Left lung (tissue), 10 donors: Measurements from ENCODE around the gene CHD2. TPM values are rescaled to one million over a fixed set of nuclear protein-coding genes. Genes with fewer than 3 reads are reported as not detected.
A peak's percentile ranks its signal among the peaks of the same experiment; 100 is the strongest.

ENCODE experiments used
- ATAC-seq: fragments of 200-7000 bp; cut with Tn5 transposase; one replicate; pipeline ENCODE4 v1.9.1; 2020; ENCODE audit warnings: moderate library complexity
- DNase-seq, 4 donors: peaks; one replicate each; pipeline ENCODE4 v3.0.0-alpha.2; 2013 to 2020
- H3K27ac ChIP-seq, 2 donors: fragments of 200-600 bp; sonication (generic) in 1 of 2; one replicate each; pipeline versions ENCODE4 v1.5.0 to v1.8.0; 2020 to 2021
- H3K27me3 ChIP-seq, 2 donors: fragments of 200-600 bp; sonication (generic) in 1 of 2; one replicate each; pipeline versions ENCODE4 v1.5.0 to v1.8.0; 2020 to 2021
- H3K36me3 ChIP-seq, 2 donors: fragments of 200-600 bp; sonication (generic) in 1 of 2; one replicate each; pipeline versions ENCODE4 v1.5.0 to v1.8.0; 2020 to 2021
- H3K4me1 ChIP-seq, 2 donors: fragments of 200-600 bp; one replicate each; pipeline ENCODE4 v1.8.0; 2021
- H3K4me3 ChIP-seq, 2 donors: fragments of 200-600 bp; sonication (generic) in 1 of 2; one replicate each; pipeline versions ENCODE4 v1.5.0 to v1.8.0; 2020 to 2021; ENCODE audit warnings: mild to moderate bottlenecking in 1 of 2
- H3K9me3 ChIP-seq, 2 donors: fragments of 200-600 bp; sonication (generic) in 1 of 2; one replicate each; pipeline versions ENCODE4 v1.5.0 to v1.8.0; 2020 to 2021
- intact Hi-C, 2 donors: fragments of 100-400 bp; cut with DNase I; formaldehyde crosslinking; loops; one replicate each; pipeline versions ENCODE4 v1.11.2 to v1.14.2; 2022
- polyA plus RNA-seq, 6 donors: library from polyadenylated mRNA; unstranded; fragments of 120-200 nt; gene quantifications; one replicate each; pipeline ENCODE4 v1.2.1, GENCODE V29; 2013; ENCODE audit not compliant: insufficient read length in 6 of 6
- total RNA-seq, 2 donors: library from RNA; stranded (reverse); fragmentation: NEBNext Ultra II Directional; extraction: Animal tissue kit (Norgen Biotek cat#: 25700); gene quantifications; one replicate each; pipeline ENCODE4 v1.2.1, GENCODE V29; 2021
- TF ChIP-seq, protein P1 (sequence below), 2 donors: fragments of 200-600 bp; sonication (generic) in 1 of 2; IDR thresholded peaks; one replicate each; pipeline versions ENCODE4 v1.5.0 to v1.8.0; 2021; ENCODE audit warnings: antibody characterized with exemption in 2 of 2
- donor health status: DM: no; HTN: yes; CAD: no.
- donor health status: DM: no; HTN: no; CAD: no.

Gene CHD2
- total and polyA plus RNA-seq, 8 donors = 120 to 152 (median 130) TPM

DNA sequence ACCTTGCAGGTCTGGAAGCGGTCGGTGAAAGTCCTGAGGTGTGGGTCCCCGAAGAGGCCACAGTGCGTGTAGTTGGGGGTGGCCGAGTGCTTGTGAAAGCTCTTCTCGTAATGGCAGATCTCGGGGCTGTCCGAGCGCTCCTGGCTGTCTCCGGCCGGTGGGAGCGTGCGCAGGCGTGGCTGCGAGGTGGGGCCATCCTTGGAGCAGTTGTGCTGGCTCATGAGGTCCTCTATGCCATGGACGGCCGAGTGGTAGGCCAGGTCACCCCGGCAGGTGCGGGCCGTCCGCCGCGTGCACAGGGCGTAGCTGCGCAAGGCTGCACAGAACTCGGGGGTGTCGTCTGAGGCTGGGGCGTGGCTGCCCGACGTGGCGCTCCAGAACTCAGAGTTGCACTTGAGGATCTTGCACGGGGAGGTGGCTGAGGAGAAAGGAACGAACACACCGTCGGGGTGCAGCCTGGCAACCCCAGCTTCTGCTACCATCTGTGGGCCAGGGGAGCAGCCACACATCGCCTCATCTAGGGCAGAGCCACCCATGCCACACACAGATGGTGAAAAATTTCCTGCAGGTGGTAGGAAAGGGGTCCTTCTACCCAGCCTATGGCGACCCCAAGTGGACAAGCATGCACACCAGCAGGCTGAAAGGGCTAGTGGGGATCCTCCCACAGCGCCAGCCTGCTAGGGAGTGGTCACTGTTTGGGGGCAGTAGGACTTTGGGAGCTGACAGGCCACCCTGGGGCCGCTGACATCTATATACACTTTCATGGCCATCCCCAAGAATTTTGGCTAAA lies 152.2 kb downstream of the CHD2 start:
- DNase-seq (peak in 1 of 4 donors; percentile 75), ATAC-seq (no peak)
- H3K4me3 ChIP-seq = no peak overlapping the region
- TF ChIP-seq, protein P1, sequence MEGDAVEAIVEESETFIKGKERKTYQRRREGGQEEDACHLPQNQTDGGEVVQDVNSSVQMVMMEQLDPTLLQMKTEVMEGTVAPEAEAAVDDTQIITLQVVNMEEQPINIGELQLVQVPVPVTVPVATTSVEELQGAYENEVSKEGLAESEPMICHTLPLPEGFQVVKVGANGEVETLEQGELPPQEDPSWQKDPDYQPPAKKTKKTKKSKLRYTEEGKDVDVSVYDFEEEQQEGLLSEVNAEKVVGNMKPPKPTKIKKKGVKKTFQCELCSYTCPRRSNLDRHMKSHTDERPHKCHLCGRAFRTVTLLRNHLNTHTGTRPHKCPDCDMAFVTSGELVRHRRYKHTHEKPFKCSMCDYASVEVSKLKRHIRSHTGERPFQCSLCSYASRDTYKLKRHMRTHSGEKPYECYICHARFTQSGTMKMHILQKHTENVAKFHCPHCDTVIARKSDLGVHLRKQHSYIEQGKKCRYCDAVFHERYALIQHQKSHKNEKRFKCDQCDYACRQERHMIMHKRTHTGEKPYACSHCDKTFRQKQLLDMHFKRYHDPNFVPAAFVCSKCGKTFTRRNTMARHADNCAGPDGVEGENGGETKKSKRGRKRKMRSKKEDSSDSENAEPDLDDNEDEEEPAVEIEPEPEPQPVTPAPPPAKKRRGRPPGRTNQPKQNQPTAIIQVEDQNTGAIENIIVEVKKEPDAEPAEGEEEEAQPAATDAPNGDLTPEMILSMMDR (IDR thresholded peaks at IDR 0.05) = no peak
- intact Hi-C loops = no loop called here
- no peaks in the 10 kb centered on the region for H3K36me3 ChIP-seq
- no peak overlapping the region for H3K27ac ChIP-seq
- no peaks in the 10 kb centered on the region for H3K9me3 ChIP-seq
- H3K27me3 ChIP-seq = peaks cover 0 to 17% of the 10 kb centered on the region in 2 donors
- H3K4me1 ChIP-seq = peaks cover 0 to 22% of the 10 kb centered on the region in 2 donors

DNA sequence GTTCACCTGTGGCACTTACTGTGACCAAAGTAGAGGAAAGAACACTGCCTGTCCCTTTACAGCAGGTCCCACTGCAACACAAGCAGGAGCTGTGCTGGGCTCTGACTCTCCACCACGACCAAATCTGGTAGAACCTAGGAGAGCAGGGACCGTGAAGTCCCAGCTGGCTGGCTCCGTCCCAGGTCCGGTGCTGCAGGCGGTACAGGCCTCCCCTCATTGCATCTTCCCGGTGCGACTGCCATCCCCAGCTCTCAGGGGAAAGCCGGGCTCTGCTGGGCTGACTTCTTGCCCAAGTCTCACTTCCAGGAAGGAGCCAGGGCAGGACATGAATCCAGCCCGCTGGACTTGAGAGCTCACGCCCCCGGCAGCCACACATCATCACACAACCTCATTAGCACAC lies 155.1 kb downstream of the CHD2 start:
- peak in 1 of 4 donors; percentile 50 for DNase-seq
- no peak overlapping the region for H3K27ac ChIP-seq
- no peak overlapping the region for H3K4me3 ChIP-seq

DNA sequence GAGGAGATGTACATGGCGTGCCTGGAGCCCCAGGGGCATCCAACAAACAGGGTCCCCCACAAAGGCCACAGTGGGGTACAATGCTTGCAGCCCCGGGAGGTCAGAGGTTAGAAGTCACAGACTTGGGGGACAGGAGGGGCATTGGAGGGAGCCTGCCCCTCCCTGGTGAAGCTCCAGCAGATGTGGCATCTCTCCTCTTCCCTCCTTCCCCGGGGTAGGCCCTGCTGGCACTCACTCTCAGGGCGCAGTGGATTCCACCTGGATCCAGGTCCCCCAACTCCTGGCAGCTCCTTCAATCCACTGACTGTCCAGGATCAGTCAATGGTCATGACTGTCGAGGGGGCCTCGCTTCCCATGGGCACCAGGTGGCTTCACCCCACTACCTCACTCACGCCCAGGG lies 156.7 kb downstream of the CHD2 start:
- Histone ChIP-seq H3K4me3 (no peak overlapping the region), H3K27ac (no peak overlapping the region), H3K4me1 (no peaks in the 10 kb centered on the region), H3K9me3 (no peaks in the 10 kb centered on the region), H3K27me3 (peaks cover 0 to 23% of the 10 kb centered on the region in 2 donors), H3K36me3 (no peaks in the 10 kb centered on the region)
- DNase-seq (peak in 1 of 4 donors; percentile 17), ATAC-seq (no peak)
- TF ChIP-seq, protein P1 (IDR thresholded peaks at IDR 0.05) = no peak
- intact Hi-C loops = no loop called here

More for the DNA sequence above, 155.1 kb downstream of the CHD2 start:
- TF ChIP-seq, protein P1 (IDR thresholded peaks at IDR 0.05) = no peak
- intact Hi-C loops = no loop called here
- peaks cover 0 to 14% of the 10 kb centered on the region in 2 donors for H3K27me3 ChIP-seq
- no peak for ATAC-seq
- H3K9me3 ChIP-seq = no peaks in the 10 kb centered on the region
- no peaks in the 10 kb centered on the region for H3K36me3 ChIP-seq
- H3K4me1 ChIP-seq = peaks cover 0 to 2% of the 10 kb centered on the region in 2 donors

DNA sequence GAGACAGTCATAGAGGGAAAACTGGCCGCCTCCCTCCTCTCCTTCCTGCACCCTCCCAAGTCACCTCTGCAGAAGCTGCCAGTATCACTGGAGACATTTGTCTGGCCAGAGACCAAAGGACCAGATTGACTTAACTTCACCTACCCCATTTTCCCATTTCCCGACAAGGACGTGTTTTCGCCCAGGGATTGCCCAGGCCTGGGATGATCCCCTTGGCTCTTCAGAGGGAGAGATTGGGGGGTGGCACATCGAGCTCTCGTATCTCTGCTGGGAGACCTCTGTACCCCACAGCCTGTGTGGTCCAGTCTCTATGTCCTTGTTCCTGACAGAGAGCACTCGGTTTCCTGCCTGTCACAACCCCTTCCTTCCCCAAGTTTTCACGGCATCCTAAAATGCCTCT lies 157.5 kb downstream of the CHD2 start:
- intact Hi-C loops = no loop called here
- H3K36me3 ChIP-seq = no peaks in the 10 kb centered on the region
- no peaks in the 10 kb centered on the region for H3K4me1 ChIP-seq
- no peak overlapping the region for H3K27ac ChIP-seq
- peaks cover 0 to 23% of the 10 kb centered on the region in 2 donors for H3K27me3 ChIP-seq
- no peak overlapping the region for H3K4me3 ChIP-seq
- no peaks in the 10 kb centered on the region for H3K9me3 ChIP-seq
- DNase-seq (no peak), ATAC-seq (no peak)
- TF ChIP-seq, protein P1 (IDR thresholded peaks at IDR 0.05) = no peak

DNA sequence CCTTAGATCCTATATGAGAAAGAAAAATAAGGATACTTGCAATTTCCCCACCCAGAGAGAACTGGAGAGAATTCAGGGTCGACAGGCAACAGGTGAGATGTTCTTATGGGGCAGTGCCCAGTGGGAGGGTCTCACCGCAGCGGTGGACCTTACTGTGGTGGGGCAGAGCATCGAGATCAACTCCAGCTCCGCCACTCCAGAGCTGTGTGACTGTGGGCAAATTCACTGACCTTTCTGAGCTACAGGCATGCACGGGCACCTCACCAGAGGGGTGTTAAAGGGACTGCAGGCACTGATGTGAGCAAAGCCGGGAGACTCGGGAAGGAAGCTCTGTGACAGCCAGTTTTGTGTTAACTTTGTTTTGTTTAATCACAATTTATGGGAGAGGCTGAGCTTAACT lies 158.0 kb downstream of the CHD2 start:
- Histone ChIP-seq H3K27me3 (peaks cover 0 to 23% of the 10 kb centered on the region in 2 donors), H3K4me1 (no peaks in the 10 kb centered on the region), H3K27ac (no peak overlapping the region), H3K4me3 (no peak overlapping the region), H3K9me3 (no peaks in the 10 kb centered on the region), H3K36me3 (no peaks in the 10 kb centered on the region)
- DNase-seq (peak in 1 of 4 donors; percentile 32), ATAC-seq (no peak)
- TF ChIP-seq, protein P1 (IDR thresholded peaks at IDR 0.05) = no peak
- intact Hi-C loops = no loop called here
